ENCODE results near the gene P2RX4. TPM values are rescaled to one million over a fixed set of nuclear protein-coding genes. Genes with fewer than 3 reads are reported as not detected.
"Not testable (repeated sequence)": the region's sequence is repeated elsewhere in the genome, so short reads cannot be mapped to it uniquely, and the experiment has no call there.

P2RX4 gene
- polyA plus RNA-seq, 1 experiment = 18.9 TPM

- DNase-seq (ENCODE audit: low read depth, low spot score) = peak; percentile 43
- H3K9me3 ChIP-seq (ENCODE audit: control insufficient read depth, insufficient read depth, low read length); H3K27ac ChIP-seq (ENCODE audit: low read depth, low read length); H3K4me3 ChIP-seq (ENCODE audit: low read depth, low read length); H3K27me3 ChIP-seq (ENCODE audit: control insufficient read depth, insufficient read depth, low read length); POLR2A ChIA-PET: not testable (repeated sequence)
- CTCF ChIA-PET = interaction anchor here (0.6 to 2.8 kb wide), 14 partner anchors 9 to 225 kb away, joined by 3 to 27 read pairs (median 4); no protein-coding TSS in a partner anchor
- TF ChIP-seq CTCF (IDR thresholded peaks at IDR 0.05; ENCODE audit: low read depth, low read length) = peak; percentile 88
Measured at GRCh38 chr12:121229826-121230537, 20.1 kb downstream of the P2RX4 start.

GRCh38 chr12:121230538-121230907, 20.6 kb downstream of the P2RX4 start:
- no peak for TF ChIP-seq CTCF (IDR thresholded peaks at IDR 0.05; ENCODE audit: low read depth, low read length)
- no peak overlapping the region for H3K4me3 ChIP-seq (ENCODE audit: low read depth, low read length)
- no peak overlapping the region for H3K27ac ChIP-seq (ENCODE audit: low read depth, low read length)
- CTCF ChIA-PET = interaction anchor here (0.6 to 2.8 kb wide), 16 partner anchors 8 to 692 kb away, joined by 3 to 27 read pairs (median 4); no protein-coding TSS in a partner anchor
- no peaks in the 10 kb centered on the region for H3K27me3 ChIP-seq (ENCODE audit: control insufficient read depth, insufficient read depth, low read length)
- H3K9me3 ChIP-seq (ENCODE audit: control insufficient read depth, insufficient read depth, low read length) = no peaks in the 10 kb centered on the region; the same call in 1 of the 2 replicates
- POLR2A ChIA-PET = no interaction called here
- DNase-seq (ENCODE audit: low read depth, low spot score) = no peak

GRCh38 chr12:121232163-121232562, 22.2 kb downstream of the P2RX4 start:
- H3K4me3 ChIP-seq (ENCODE audit: low read depth, low read length) = no peak overlapping the region
- no peak overlapping the region for H3K27ac ChIP-seq (ENCODE audit: low read depth, low read length)
- H3K27me3 ChIP-seq (ENCODE audit: control insufficient read depth, insufficient read depth, low read length) = no peaks in the 10 kb centered on the region
- H3K9me3 ChIP-seq (ENCODE audit: control insufficient read depth, insufficient read depth, low read length) = no peaks in the 10 kb centered on the region; the same call in 1 of the 2 replicates
- TF ChIP-seq CTCF (IDR thresholded peaks at IDR 0.05; ENCODE audit: low read depth, low read length) = no peak
- ChIA-PET CTCF (interaction anchor here (0.6 kb wide), 1 partner anchor 860 kb away, joined by 4 read pairs; no protein-coding TSS in a partner anchor), POLR2A (no interaction called here)
- no peak for DNase-seq (ENCODE audit: low read depth, low spot score)

- no peak overlapping the region for H3K4me3 ChIP-seq (ENCODE audit: low read depth, low read length)
- DNase-seq (ENCODE audit: low read depth, low spot score) = no peak
- no peak overlapping the region for H3K27ac ChIP-seq (ENCODE audit: low read depth, low read length)
- no peaks in the 10 kb centered on the region; the same call in 1 of the 2 replicates for H3K9me3 ChIP-seq (ENCODE audit: control insufficient read depth, insufficient read depth, low read length)
- POLR2A ChIA-PET = no interaction called here
- TF ChIP-seq CTCF (IDR thresholded peaks at IDR 0.05; ENCODE audit: low read depth, low read length) = no peak
- CTCF ChIA-PET = no interaction called here
- H3K27me3 ChIP-seq (ENCODE audit: control insufficient read depth, insufficient read depth, low read length) = no peaks in the 10 kb centered on the region
Measured at GRCh38 chr12:121232977-121233627, 23.2 kb downstream of the P2RX4 start.

- TF ChIP-seq CTCF (IDR thresholded peaks at IDR 0.05; ENCODE audit: low read depth, low read length) = no peak
- ChIA-PET CTCF (no interaction called here), POLR2A (no interaction called here)
- Histone ChIP-seq H3K9me3 (ENCODE audit: control insufficient read depth, insufficient read depth, low read length) (no peaks in the 10 kb centered on the region; the same call in 1 of the 2 replicates), H3K4me3 (ENCODE audit: low read depth, low read length) (no peak overlapping the region), H3K27me3 (ENCODE audit: control insufficient read depth, insufficient read depth, low read length) (no peaks in the 10 kb centered on the region), H3K27ac (ENCODE audit: low read depth, low read length) (no peak overlapping the region)
- no peak for DNase-seq (ENCODE audit: low read depth, low spot score)
Measured at GRCh38 chr12:121233628-121234020, 23.7 kb downstream of the P2RX4 start.
